PC-9 (cell line): Measurements from ENCODE around the gene TK2.

Experiments
- CTCF ChIP-seq: fragments of 200-600 bp; sonication (generic); conservative IDR thresholded peaks from 2 replicates; pipeline ENCODE4 v1.6.1; 2017; ENCODE audit warnings: mixed run types, antibody characterized with exemption, mild to moderate bottlenecking, moderate library complexity
- EZH2 ChIP-seq: fragments of 200-600 bp; sonication (generic); IDR thresholded peaks from 2 replicates; pipeline ENCODE4 v1.8.0; 2017; ENCODE audit warnings: antibody characterized with exemption, low read depth

- no peak for TF ChIP-seq CTCF
- TF ChIP-seq EZH2 = no peak
These were observed 90.0 kb downstream of the TK2 start for GRCh38 chr16:66459878-66460277.
